WTC11 (cell line): ENCODE data around the gene TMUB1. TPM values are rescaled to one million over a fixed set of nuclear protein-coding genes. Genes with fewer than 3 reads are reported as not detected.

ENCODE experiments used
- ATAC-seq: fragments of 200-7000 bp; cut with Tn5 transposase; 2 replicates; pipeline ENCODE4 v1.10.0; 2021; ENCODE audit warnings: mild to moderate bottlenecking, moderate library complexity
- CTCF ChIA-PET: fragments of 300-600 bp; sonication (Branson Sonifier 250); formaldehyde crosslinking; loops from one replicate; lab custom pipeline; 2021; ENCODE audit warnings: antibody characterized with exemption; lab: Charles Lee
- POLR2A ChIA-PET: fragments of 350-600 bp; sonication (Branson Sonifier 250); formaldehyde crosslinking; loops from one replicate; lab custom pipeline; 2021; ENCODE audit warnings: antibody characterized with exemption; lab: Charles Lee
- DNase-seq: peaks from one replicate; pipeline ENCODE4 v3.0.0; 2021; ENCODE audit warnings: low spot score
- H3K27ac Mint-ChIP-seq: 2 replicates; pipeline ENCODE4 v1.8.0; 2021; ENCODE audit warnings: mixed read lengths
- H3K27me3 Mint-ChIP-seq: 2 replicates; pipeline ENCODE4 v1.8.0; 2021; ENCODE audit warnings: low read depth, mild to moderate bottlenecking, moderate library complexity, mixed read lengths
- H3K36me3 Mint-ChIP-seq: 2 replicates; pipeline ENCODE4 v1.8.0; 2021; ENCODE audit warnings: mixed read lengths
- H3K4me1 Mint-ChIP-seq: 2 replicates; pipeline ENCODE4 v1.8.0; 2022; ENCODE audit warnings: mixed read lengths
- H3K4me3 Mint-ChIP-seq: 2 replicates; pipeline ENCODE4 v1.8.0; 2021; ENCODE audit warnings: mild to moderate bottlenecking, moderate library complexity, mixed read lengths
- H3K9me3 Mint-ChIP-seq: 2 replicates; pipeline ENCODE4 v1.8.0; 2021; ENCODE audit warnings: mixed read lengths
- ESRRA ChIP-seq: sonication (generic); formaldehyde crosslinking; IDR thresholded peaks from 2 replicates; pipeline ENCODE4 v1.8.1; 2022; ENCODE audit warnings: mild to moderate bottlenecking, missing genetic modification reagents, borderline replicate concordance
- ETV6 ChIP-seq: sonication (generic); formaldehyde crosslinking; IDR thresholded peaks from 2 replicates; pipeline ENCODE4 v1.8.1; 2022; ENCODE audit warnings: mild to moderate bottlenecking, missing genetic modification reagents
- GABPB1 ChIP-seq: sonication (generic); formaldehyde crosslinking; IDR thresholded peaks from 2 replicates; pipeline ENCODE4 v1.8.1; 2023; ENCODE audit warnings: mild to moderate bottlenecking, missing genetic modification reagents
- GRHL2 ChIP-seq: fragments of 250-450 bp; sonication (Bioruptor Pico); IDR thresholded peaks from 2 replicates; pipeline ENCODE4 v1.8.0; 2022; ENCODE audit warnings: mild to moderate bottlenecking, moderate library complexity; ENCODE audit not compliant: insufficient replicate concordance, severe bottlenecking
- IRF2 ChIP-seq: sonication (generic); formaldehyde crosslinking; IDR thresholded peaks from 2 replicates; pipeline ENCODE4 v1.8.0; 2022; ENCODE audit warnings: low read depth, missing genetic modification reagents, borderline replicate concordance
- MXD4 ChIP-seq: fragments of 250-450 bp; sonication (Bioruptor Pico); IDR thresholded peaks from 2 replicates; pipeline ENCODE4 v1.8.0; 2021; ENCODE audit warnings: mild to moderate bottlenecking, moderate library complexity, borderline replicate concordance
- ZNF138 ChIP-seq: sonication (generic); formaldehyde crosslinking; conservative IDR thresholded peaks from 2 replicates; pipeline ENCODE4 v1.8.1; 2022; ENCODE audit warnings: mild to moderate bottlenecking, moderate library complexity, missing genetic modification reagents
- ZNF232 ChIP-seq: sonication (generic); formaldehyde crosslinking; IDR thresholded peaks from 2 replicates; pipeline ENCODE4 v1.8.0; 2022; ENCODE audit warnings: mild to moderate bottlenecking, missing genetic modification reagents
- ZNF263 ChIP-seq: sonication (generic); formaldehyde crosslinking; IDR thresholded peaks from 2 replicates; pipeline ENCODE4 v1.8.1; 2022; ENCODE audit warnings: low read depth, mild to moderate bottlenecking, moderate library complexity, missing genetic modification reagents
- ZNF317 ChIP-seq: sonication (generic); formaldehyde crosslinking; IDR thresholded peaks from 2 replicates; pipeline ENCODE4 v1.8.1; 2023; ENCODE audit warnings: low read depth, mild to moderate bottlenecking, moderate library complexity, missing genetic modification reagents, borderline replicate concordance
- ZNF423 ChIP-seq: fragments of 250-450 bp; sonication (Bioruptor Pico); IDR thresholded peaks from 2 replicates; pipeline ENCODE4 v2.1.2; 2022; ENCODE audit warnings: mild to moderate bottlenecking, moderate library complexity
- total RNA-seq: library from RNA; stranded (reverse); gene quantifications from 3 replicates; pipeline ENCODE4 v1.2.3, GENCODE V29; 2021
- TF ChIP-seq, protein P1 (sequence below): fragments of 250-450 bp; sonication (Bioruptor Pico); IDR thresholded peaks from 2 replicates; pipeline ENCODE4 v1.8.0; 2021; ENCODE audit warnings: mild to moderate bottlenecking
- TF ChIP-seq, protein P2 (sequence below): sonication (generic); formaldehyde crosslinking; IDR thresholded peaks from 2 replicates; pipeline ENCODE4 v1.8.0; 2022; ENCODE audit warnings: mild to moderate bottlenecking, missing genetic modification reagents
- TF ChIP-seq, protein P3 (sequence below): sonication (generic); formaldehyde crosslinking; IDR thresholded peaks from 2 replicates; pipeline ENCODE4 v1.8.0; 2023; ENCODE audit warnings: mild to moderate bottlenecking, missing genetic modification reagents
- TF ChIP-seq, protein P4 (sequence below): sonication (generic); formaldehyde crosslinking; conservative IDR thresholded peaks from 2 replicates; pipeline ENCODE4 v1.8.1; 2023; ENCODE audit warnings: mild to moderate bottlenecking, low read depth, missing genetic modification reagents, moderate library complexity
- TF ChIP-seq, protein P5 (sequence below): fragments of 250-450 bp; sonication (Bioruptor Pico); conservative IDR thresholded peaks from 2 replicates; pipeline ENCODE4 v1.9.0; 2021; ENCODE audit warnings: mild to moderate bottlenecking
- TF ChIP-seq, protein P6 (sequence below): sonication (generic); formaldehyde crosslinking; IDR thresholded peaks from 2 replicates; pipeline ENCODE4 v1.8.1; 2023; ENCODE audit warnings: mild to moderate bottlenecking, missing genetic modification reagents

TMUB1 gene
- total RNA-seq, 1 experiment from 2014 or later: 72.8 TPM

DNA sequence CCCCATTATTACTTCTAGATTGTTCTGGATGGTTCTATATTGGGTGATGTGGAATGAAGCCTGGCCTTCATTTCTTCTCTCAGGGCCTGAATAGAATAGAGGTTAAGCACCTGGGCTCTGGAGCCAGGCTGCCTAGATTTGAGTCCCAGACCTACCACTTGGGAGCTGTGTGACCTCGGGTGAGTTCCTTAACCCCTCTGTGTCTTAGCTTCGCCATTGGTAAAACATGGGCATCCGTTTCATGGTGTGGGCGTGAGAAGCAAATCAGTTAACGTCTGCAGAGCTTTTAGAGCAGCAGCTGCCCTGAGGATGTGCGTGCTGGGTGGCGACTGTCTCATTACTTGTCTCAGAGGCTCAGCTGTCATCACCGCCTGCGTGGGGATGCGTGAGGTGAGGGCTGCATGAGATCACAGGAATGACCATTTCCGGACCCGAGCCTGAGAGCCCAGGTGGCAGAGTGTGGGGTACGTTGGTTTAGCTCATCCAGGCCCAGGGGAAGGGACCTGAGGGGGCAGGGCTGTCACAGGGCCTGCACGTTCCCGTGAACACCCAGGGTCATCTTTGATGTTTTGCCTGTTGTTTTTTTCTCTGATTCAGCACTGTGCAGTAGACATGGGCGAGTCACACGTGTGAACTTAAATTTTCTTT lies 12.7 kb upstream of the TMUB1 start (continued):
- TF ChIP-seq, protein P1, sequence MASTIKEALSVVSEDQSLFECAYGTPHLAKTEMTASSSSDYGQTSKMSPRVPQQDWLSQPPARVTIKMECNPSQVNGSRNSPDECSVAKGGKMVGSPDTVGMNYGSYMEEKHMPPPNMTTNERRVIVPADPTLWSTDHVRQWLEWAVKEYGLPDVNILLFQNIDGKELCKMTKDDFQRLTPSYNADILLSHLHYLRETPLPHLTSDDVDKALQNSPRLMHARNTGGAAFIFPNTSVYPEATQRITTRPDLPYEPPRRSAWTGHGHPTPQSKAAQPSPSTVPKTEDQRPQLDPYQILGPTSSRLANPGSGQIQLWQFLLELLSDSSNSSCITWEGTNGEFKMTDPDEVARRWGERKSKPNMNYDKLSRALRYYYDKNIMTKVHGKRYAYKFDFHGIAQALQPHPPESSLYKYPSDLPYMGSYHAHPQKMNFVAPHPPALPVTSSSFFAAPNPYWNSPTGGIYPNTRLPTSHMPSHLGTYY (CRISPR knock-in tag): no peak
- TF ChIP-seq, protein P2, sequence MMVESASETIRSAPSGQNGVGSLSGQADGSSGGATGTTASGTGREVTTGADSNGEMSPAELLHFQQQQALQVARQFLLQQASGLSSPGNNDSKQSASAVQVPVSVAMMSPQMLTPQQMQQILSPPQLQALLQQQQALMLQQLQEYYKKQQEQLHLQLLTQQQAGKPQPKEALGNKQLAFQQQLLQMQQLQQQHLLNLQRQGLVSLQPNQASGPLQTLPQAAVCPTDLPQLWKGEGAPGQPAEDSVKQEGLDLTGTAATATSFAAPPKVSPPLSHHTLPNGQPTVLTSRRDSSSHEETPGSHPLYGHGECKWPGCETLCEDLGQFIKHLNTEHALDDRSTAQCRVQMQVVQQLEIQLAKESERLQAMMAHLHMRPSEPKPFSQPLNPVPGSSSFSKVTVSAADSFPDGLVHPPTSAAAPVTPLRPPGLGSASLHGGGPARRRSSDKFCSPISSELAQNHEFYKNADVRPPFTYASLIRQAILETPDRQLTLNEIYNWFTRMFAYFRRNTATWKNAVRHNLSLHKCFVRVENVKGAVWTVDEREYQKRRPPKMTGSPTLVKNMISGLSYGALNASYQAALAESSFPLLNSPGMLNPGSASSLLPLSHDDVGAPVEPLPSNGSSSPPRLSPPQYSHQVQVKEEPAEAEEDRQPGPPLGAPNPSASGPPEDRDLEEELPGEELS (CRISPR knock-in tag): no peak
- TF ChIP-seq, all 79 proteins: peak for 0

DNA sequence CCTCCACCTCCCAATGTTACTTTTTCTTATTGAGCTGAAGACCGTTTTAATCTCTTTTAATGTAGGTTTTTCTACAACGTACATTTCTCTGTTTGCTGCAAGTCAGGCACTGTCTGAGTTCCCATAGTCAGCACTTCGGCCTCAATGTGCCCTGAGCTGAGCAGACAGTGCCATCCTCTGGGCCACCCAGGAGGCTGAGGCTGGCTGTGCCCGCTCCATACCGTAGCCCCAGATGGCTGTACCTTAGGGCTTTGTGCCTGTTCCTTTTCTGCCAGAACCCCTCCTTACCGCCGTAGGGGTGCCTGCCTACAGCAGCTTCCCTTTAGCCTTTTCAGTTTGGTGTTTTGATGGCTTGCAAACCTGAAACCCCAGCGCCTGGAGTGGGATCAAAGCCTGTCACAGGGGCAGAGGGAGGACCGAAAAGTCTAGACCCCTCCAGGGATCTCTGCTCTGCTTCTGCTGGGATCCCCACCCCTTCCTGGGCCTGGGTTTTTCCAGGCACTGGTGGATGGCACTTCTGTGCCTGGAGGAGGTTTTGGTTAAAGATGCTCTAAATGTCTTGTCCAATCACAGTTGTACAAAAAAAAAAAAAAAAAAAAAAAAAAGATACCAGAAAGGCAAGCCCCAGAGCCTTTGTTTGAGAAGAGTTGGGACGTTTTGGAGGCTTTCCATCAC lies 12.0 kb upstream of the TMUB1 start:
- DNase-seq (no peak), ATAC-seq (no peak)
- H3K4me3 Mint-ChIP-seq: no peak overlapping the region
- peaks cover 25% of the 10 kb centered on the region for H3K4me1 Mint-ChIP-seq
- ChIA-PET POLR2A (no interaction called here), CTCF (interaction anchor here (0.6 to 10.4 kb wide), 6 partner anchors 9 to 1242 kb away, joined by 3 to 118 read pairs (median 4); no protein-coding TSS in a partner anchor)
- H3K27ac Mint-ChIP-seq: no peak overlapping the region
- H3K9me3 Mint-ChIP-seq: no peaks in the 10 kb centered on the region
- H3K36me3 Mint-ChIP-seq: peaks cover 19% of the 10 kb centered on the region
- no peaks in the 10 kb centered on the region for H3K27me3 Mint-ChIP-seq
- TF ChIP-seq, protein P3, sequence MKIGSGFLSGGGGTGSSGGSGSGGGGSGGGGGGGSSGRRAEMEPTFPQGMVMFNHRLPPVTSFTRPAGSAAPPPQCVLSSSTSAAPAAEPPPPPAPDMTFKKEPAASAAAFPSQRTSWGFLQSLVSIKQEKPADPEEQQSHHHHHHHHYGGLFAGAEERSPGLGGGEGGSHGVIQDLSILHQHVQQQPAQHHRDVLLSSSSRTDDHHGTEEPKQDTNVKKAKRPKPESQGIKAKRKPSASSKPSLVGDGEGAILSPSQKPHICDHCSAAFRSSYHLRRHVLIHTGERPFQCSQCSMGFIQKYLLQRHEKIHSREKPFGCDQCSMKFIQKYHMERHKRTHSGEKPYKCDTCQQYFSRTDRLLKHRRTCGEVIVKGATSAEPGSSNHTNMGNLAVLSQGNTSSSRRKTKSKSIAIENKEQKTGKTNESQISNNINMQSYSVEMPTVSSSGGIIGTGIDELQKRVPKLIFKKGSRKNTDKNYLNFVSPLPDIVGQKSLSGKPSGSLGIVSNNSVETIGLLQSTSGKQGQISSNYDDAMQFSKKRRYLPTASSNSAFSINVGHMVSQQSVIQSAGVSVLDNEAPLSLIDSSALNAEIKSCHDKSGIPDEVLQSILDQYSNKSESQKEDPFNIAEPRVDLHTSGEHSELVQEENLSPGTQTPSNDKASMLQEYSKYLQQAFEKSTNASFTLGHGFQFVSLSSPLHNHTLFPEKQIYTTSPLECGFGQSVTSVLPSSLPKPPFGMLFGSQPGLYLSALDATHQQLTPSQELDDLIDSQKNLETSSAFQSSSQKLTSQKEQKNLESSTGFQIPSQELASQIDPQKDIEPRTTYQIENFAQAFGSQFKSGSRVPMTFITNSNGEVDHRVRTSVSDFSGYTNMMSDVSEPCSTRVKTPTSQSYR: no peak
- TF ChIP-seq, protein P2 (CRISPR knock-in tag): no peak
- TF ChIP-seq GABPB1 (CRISPR knock-in tag) (no peak), ZNF232 (CRISPR knock-in tag) (no peak), ZNF263 (CRISPR knock-in tag) (no peak), ETV6 (CRISPR knock-in tag) (no peak), ESRRA (CRISPR knock-in tag) (no peak), ZNF317 (CRISPR knock-in tag) (no peak), GRHL2 (CRISPR knock-in tag) (no peak), ZNF138 (CRISPR knock-in tag) (no peak), ZNF423 (no peak), MXD4 (no peak), IRF2 (CRISPR knock-in tag) (no peak)
- TF ChIP-seq, protein P4, sequence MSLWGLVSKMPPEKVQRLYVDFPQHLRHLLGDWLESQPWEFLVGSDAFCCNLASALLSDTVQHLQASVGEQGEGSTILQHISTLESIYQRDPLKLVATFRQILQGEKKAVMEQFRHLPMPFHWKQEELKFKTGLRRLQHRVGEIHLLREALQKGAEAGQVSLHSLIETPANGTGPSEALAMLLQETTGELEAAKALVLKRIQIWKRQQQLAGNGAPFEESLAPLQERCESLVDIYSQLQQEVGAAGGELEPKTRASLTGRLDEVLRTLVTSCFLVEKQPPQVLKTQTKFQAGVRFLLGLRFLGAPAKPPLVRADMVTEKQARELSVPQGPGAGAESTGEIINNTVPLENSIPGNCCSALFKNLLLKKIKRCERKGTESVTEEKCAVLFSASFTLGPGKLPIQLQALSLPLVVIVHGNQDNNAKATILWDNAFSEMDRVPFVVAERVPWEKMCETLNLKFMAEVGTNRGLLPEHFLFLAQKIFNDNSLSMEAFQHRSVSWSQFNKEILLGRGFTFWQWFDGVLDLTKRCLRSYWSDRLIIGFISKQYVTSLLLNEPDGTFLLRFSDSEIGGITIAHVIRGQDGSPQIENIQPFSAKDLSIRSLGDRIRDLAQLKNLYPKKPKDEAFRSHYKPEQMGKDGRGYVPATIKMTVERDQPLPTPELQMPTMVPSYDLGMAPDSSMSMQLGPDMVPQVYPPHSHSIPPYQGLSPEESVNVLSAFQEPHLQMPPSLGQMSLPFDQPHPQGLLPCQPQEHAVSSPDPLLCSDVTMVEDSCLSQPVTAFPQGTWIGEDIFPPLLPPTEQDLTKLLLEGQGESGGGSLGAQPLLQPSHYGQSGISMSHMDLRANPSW (CRISPR knock-in tag): no peak
- TF ChIP-seq, protein P5, sequence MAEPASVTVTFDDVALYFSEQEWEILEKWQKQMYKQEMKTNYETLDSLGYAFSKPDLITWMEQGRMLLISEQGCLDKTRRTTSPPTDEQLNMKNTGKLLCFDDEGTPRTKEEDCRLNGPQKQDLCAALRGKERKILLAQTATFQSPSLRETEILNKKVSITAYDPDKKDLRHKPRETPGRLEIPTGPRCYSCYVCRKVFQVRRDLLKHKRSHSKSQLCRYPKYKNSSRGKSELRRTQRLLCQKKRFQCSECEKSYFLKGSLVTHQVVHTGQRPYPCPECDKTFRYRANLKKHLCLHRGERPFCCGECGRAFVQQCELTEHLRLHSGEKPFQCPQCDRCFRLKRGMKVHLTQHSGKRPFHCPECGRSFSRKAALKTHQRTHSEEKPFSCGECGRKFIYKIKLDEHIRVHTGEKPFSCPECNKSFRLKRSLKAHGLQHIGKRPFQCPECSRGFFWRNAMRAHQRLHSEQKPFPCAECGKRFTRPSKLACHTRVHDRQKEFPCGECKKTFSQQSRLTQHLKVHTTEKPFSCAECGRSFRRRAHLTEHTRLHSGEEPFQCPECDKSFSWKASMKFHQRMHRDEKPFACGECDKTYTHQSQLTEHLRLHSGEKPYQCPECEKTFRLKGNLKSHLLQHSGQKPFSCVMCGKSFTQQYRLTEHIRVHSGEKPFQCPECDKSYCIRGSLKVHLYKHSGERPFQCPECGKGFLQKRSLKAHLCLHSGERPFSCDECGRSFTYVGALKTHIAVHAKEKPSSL: no peak
- TF ChIP-seq, protein P6, sequence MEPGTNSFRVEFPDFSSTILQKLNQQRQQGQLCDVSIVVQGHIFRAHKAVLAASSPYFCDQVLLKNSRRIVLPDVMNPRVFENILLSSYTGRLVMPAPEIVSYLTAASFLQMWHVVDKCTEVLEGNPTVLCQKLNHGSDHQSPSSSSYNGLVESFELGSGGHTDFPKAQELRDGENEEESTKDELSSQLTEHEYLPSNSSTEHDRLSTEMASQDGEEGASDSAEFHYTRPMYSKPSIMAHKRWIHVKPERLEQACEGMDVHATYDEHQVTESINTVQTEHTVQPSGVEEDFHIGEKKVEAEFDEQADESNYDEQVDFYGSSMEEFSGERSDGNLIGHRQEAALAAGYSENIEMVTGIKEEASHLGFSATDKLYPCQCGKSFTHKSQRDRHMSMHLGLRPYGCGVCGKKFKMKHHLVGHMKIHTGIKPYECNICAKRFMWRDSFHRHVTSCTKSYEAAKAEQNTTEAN (CRISPR knock-in tag): no peak
